Measurements from ENCODE around the gene PDPK1.
"Not testable (repeated sequence)": the region's sequence is repeated elsewhere in the genome, so short reads cannot be mapped to it uniquely, and the experiment has no call there.

Gene PDPK1

GRCh38 chr16:2550283-2550878, 12.6 kb downstream of the PDPK1 start:
- DNase-seq = not testable (repeated sequence)

- not testable (repeated sequence) for DNase-seq
Measured at GRCh38 chr16:2551420-2551889, 13.6 kb downstream of the PDPK1 start.

GRCh38 chr16:2554709-2555425, 17.0 kb downstream of the PDPK1 start:
- not testable (repeated sequence) for DNase-seq

GRCh38 chr16:2557150-2557549, 19.3 kb downstream of the PDPK1 start:
- not testable (repeated sequence) for DNase-seq

GRCh38 chr16:2560131-2560797, 22.4 kb downstream of the PDPK1 start:
- DNase-seq = peak in 1 of 2 donors; percentile 36

GRCh38 chr16:2560798-2561133, 22.9 kb downstream of the PDPK1 start:
- peak; percentile 76 for DNase-seq

- not testable (repeated sequence) for DNase-seq
Measured at GRCh38 chr16:2567506-2567905, 29.7 kb downstream of the PDPK1 start.

GRCh38 chr16:2568573-2568972, 30.8 kb downstream of the PDPK1 start:
- DNase-seq = not testable (repeated sequence)

- not testable (repeated sequence) for DNase-seq
Measured at GRCh38 chr16:2572704-2573103, 34.9 kb downstream of the PDPK1 start.

GRCh38 chr16:2575839-2576238, 38.0 kb downstream of the PDPK1 start:
- not testable (repeated sequence) for DNase-seq

- DNase-seq = not testable (repeated sequence)
Measured at GRCh38 chr16:2577044-2577443, 39.2 kb downstream of the PDPK1 start.

- DNase-seq = not testable (repeated sequence)
Measured at GRCh38 chr16:2578905-2579304, 41.1 kb downstream of the PDPK1 start.

- not testable (repeated sequence) for DNase-seq
Measured at GRCh38 chr16:2580143-2580542, 42.3 kb downstream of the PDPK1 start.

GRCh38 chr16:2580818-2581217, 43.0 kb downstream of the PDPK1 start:
- DNase-seq = not testable (repeated sequence)

- DNase-seq = no peak
Measured at GRCh38 chr16:2584729-2585650, 47.2 kb downstream of the PDPK1 start.

GRCh38 chr16:2585651-2586081, 47.8 kb downstream of the PDPK1 start:
- DNase-seq = no peak

- DNase-seq = no peak
Measured at GRCh38 chr16:2586241-2586640, 48.4 kb downstream of the PDPK1 start.

- DNase-seq = no peak
Measured at GRCh38 chr16:2586901-2587480, 49.2 kb downstream of the PDPK1 start.

- DNase-seq = no peak
Measured at GRCh38 chr16:2587891-2588565, 50.2 kb downstream of the PDPK1 start.

GRCh38 chr16:2591476-2592240, 53.8 kb downstream of the PDPK1 start:
- no peak for DNase-seq

GRCh38 chr16:2592786-2593185, 55.0 kb downstream of the PDPK1 start:
- DNase-seq = no peak
